HG03066 (cell line): ENCODE results near the gene FILIP1L.
A peak's percentile ranks its signal among the peaks of the same experiment; 100 is the strongest.

Experiments
- ATAC-seq: cut with Tn5 transposase; IDR thresholded peaks from one replicate; pipeline ENCODE4 v1.9.1; 2021; ENCODE audit warnings: low read depth; ENCODE audit not compliant: unreplicated experiment

The FILIP1L gene

GRCh38 chr3:99823723-99824711 is 290.3 kb downstream of the FILIP1L start:
- ATAC-seq = no peak

DNA sequence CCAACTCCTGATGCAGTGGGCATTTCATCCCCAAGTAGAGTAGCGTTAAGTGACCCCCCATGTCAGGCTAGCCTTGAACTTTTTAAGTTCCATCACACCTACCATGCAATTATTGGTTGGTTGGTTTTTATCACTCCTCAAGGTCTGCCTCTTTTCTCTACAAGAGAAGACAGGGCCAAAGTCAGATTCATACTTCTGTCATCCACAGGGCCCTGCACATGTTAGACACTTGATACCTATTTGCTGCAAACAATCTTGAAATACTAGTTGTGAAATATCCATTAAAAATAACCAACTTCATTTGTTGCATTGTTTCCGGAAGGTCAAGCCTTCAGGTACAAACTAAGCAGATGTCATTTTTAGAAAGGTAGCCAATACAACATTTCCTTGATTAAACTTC is 295.5 kb downstream of the FILIP1L start:
- no peak for ATAC-seq

DNA sequence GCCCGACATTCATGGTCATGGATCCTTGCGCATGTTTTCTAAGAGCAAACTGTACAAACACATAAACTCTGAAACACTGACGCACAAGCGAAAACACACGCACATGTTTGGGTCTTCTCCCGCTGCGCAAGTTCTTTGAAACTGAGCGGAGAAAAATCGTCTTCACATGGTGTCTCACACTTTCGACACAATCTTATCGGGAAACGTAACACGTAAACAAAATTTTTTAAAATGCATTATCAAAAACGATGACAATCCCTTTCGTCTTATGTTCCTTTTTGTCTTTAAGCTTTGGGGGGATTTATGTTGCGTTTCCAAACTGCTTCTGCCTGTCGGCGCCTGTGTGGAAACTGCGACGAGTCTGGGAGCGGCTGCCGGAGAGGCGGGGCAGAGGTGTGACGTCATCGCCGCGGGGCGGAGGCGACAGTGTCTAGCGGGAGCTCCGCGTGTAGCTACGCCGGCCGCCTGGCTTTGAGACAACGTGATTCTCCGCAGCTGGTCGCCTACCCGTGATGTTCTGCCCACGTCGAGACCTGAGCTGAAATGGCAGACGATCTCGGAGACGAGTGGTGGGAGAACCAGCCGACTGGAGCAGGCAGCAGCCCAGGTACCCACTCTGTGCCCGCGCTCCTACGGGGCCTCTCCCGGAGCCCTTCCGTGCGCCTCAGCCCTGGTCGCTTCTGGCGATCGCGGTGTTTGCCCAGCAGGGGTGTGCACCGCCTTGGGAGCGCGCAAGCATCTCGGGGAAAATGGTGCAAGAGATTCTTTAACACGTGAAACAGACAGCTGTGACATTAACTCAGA is 296.7 kb downstream of the FILIP1L start, which contains the start of gene CMSS1:
TSS of gene CMSS1 (plus strand) at position 426 of the 804 bp plus-strand sequence.
- ATAC-seq = peak; percentile 98

DNA sequence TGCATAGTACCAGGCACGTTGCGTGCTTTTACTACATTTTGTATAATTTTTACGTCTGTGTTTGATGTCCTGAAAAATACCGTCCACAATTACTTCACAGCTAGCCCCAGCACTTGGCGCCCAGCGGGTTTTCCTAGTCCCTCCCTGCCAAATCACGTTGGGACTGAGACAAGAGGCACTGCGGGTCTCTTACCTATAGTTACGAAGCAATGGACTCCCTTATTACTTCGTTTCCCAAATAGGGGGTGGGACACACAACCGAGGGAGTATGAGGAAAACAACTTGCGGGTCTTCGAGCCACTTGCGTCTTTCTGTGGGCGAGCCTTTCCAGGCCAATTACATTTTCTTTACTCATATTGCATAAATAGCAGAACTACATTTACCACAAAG is 297.3 kb downstream of the FILIP1L start:
- ATAC-seq = no peak

- no peak for ATAC-seq
These were observed 303.9 kb downstream of the FILIP1L start for GRCh38 chr3:99810403-99810802.

GRCh38 chr3:99809565-99809964 is 304.7 kb downstream of the FILIP1L start:
- ATAC-seq = no peak

DNA sequence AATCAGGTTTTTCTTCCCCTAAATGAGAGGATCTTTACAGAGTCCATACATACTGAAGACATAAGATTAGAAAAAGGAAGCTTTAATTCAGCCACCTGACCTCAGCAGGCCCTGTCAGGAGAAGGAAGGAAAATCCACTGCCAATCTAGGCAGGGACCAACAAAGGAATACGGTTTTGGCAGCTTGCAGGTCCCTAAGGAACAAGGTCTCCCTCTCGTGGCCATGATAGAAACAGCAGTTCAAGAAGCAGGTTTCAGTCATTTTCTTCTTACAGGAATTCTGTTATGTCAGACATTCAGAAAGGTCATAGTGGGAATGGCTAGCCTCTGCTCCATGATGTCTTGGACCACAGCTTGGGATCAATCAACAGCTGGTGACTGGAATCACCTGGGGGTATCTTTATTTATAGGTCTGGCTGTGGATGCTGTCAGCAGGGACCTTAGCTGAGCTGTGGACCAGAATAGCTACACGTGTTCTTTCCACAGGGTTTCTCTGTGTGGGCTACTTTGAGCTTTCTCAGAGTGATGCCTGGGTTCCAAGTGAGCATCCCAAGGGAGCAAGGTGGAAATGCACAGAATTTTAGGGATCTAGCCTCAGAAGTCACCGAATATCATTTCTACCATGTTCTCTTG is 306.0 kb downstream of the FILIP1L start:
- no peak for ATAC-seq

GRCh38 chr3:99805160-99805559 is 309.1 kb downstream of the FILIP1L start:
- no peak for ATAC-seq

- no peak for ATAC-seq
These were observed 311.0 kb downstream of the FILIP1L start for GRCh38 chr3:99803297-99803696.

DNA sequence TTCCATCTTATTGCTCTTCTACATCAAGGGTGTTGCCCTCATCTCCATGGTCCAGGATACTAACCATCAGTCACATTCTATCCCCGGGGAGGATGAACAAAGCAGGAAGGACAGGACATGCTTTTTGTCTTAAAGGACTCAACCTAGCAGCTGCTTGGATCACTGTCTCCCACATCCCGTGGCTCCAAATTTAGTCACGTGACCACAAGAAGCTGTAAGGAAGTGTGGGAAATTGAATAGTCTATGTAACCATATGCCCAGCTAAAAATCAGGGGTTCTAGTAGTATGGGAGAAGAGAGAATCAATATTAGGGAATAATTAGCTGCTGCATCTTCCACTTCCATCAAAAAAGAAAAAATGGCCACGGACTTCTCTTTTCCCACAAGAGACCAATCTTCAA is 314.9 kb downstream of the FILIP1L start:
- no peak for ATAC-seq

DNA sequence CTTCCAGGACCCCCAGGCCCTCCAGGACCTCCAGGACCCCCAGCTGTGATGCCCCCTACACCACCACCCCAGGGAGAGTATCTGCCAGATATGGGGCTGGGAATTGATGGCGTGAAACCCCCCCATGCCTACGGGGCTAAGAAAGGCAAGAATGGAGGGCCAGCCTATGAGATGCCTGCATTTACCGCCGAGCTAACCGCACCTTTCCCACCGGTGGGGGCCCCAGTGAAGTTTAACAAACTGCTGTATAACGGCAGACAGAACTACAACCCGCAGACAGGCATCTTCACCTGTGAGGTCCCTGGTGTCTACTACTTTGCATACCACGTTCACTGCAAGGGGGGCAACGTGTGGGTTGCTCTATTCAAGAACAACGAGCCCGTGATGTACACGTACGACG is 318.7 kb downstream of the FILIP1L start:
- no peak for ATAC-seq

DNA sequence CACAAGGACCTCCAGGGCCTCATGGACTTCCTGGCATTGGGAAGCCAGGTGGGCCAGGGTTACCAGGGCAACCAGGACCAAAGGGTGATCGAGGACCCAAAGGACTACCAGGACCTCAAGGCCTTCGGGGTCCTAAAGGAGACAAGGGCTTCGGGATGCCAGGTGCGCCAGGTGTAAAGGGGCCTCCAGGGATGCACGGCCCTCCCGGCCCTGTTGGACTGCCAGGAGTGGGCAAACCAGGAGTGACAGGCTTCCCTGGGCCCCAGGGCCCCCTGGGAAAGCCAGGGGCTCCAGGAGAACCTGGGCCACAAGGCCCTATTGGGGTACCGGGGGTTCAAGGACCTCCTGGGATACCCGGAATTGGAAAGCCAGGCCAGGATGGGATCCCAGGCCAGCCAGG is 319.8 kb downstream of the FILIP1L start:
- no peak for ATAC-seq

- peak; percentile 76 for ATAC-seq
These were observed 325.1 kb downstream of the FILIP1L start for GRCh38 chr3:99789011-99789721.
